HG03066 (cell line): Measurements from ENCODE around the gene AGBL3.

ENCODE experiments used
- ATAC-seq: cut with Tn5 transposase; IDR thresholded peaks from one replicate; pipeline ENCODE4 v1.9.1; 2021; ENCODE audit warnings: low read depth; ENCODE audit not compliant: unreplicated experiment

Gene AGBL3

GRCh38 chr7:135129579-135129978 is 143.3 kb downstream of the AGBL3 start:
- ATAC-seq = no peak

GRCh38 chr7:135143885-135144668 is 157.8 kb downstream of the AGBL3 start:
- no peak for ATAC-seq

GRCh38 chr7:135147341-135147898 is 161.1 kb downstream of the AGBL3 start:
- ATAC-seq = peak; percentile 14

DNA sequence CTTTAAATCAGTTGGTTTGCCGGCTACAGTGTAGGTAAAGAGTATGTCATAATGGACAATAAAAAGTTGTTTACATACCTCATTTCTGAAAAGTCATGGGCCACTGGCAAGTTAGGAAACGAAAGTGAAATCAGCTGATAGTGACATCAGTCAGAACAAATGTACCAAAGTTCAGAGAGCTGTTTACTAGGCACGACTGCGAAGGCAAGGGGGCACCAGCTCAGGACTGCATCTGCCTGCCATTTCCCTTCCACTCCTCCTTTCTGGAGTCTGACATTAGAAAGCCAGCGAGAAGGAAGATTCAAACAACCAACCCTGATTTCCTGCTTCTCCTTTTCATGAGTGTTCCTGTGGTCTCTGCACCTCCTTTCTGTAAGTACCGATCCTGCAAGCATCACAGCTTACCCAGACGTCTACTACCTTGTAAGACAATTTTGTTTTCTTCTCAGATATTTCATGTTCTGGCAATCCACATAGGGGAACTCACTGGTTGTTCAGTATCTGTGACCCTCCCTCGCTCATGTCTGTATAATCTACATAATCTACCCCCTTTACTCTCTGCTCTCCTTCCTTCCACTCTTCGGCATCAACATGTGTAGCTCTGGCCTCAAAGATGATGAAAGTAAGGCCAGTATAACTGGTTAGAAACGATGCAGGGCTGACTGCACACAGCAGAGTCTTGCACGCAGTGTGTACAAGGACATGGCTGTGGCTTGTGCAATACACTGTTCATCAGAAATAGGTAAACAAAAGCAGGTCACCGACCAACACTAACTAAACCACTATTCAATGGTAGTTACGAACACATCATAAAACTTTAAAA is 161.8 kb downstream of the AGBL3 start, which contains the start of gene TMEM140:
TMEM140 (plus strand) TSS at position 174 of the 823 bp plus-strand sequence. CDS start 16,370 bp downstream, outside the sequence.
- peak; percentile 71 for ATAC-seq

DNA sequence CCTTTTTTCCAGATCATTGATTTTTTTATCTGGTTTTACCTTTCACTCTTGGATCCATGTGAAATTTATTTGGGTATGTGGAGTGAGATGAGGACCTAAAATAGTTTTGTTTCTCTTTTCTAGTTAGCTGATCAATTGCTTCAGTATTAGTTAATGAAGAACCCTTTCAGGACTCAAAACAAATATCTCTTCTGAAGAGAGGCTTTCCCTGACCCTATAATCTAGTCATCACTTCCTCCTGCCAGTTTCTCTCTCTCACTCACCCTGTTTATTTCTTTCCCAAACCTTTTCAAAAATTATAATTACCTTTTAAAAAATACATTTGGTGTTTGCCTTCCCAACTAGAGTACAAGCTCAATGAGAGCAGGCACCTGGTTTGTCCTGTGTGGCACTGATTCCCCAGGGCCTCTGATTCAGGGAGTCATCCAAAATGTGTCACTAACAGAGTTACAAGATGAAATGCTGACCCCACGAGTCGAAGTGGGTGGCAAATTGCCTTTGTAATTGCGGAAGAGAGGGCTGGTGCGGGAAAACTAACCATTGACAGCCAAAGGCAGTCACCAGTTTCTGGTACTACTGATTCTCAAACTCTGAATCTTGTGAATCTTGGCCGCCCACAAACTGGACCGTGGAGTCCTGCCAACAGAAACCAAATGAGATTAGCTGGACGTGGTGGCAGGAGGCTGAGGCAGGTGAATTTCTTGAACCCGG is 163.9 kb downstream of the AGBL3 start:
- ATAC-seq = no peak

DNA sequence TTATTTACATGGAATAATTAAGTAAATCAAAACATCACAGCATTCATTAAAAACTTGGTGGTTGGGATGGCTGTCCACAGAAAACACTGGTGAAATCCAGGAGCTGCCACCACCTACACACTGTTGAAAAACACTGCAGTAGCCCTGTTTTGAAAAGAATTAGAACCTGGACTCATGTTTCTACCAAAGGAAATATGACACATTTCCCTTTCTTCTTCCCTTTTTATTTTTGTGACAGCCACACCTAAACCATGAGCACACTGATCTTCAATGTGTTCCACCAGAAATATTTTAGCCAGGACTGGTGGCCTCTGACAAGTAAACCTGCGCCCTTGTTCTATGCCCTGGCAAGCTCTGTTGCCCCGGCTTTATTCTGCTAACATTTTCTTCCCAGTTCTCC is 164.8 kb downstream of the AGBL3 start:
- ATAC-seq = no peak

- ATAC-seq = no peak
Observed at GRCh38 chr7:135151533-135151932, 165.2 kb downstream of the AGBL3 start.

DNA sequence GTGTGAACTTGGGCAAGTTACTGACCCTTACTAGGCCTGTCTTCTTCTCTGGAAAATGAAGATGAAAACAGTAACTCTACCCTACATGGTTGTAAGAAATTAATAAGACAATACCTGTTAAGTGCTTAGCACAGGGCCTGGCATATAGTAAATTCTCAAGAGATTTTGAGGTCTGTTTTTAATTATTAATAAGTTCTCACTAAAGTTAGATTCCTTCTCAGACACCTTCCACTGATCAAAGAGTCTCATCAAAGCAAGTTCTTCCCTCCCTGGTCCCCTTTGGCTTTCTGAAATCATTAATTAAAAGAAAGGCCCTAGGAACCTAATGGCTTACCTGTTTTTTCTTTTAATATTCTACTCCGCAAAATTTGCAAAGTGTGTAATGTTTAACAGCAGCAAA is 166.1 kb downstream of the AGBL3 start:
- ATAC-seq = no peak

DNA sequence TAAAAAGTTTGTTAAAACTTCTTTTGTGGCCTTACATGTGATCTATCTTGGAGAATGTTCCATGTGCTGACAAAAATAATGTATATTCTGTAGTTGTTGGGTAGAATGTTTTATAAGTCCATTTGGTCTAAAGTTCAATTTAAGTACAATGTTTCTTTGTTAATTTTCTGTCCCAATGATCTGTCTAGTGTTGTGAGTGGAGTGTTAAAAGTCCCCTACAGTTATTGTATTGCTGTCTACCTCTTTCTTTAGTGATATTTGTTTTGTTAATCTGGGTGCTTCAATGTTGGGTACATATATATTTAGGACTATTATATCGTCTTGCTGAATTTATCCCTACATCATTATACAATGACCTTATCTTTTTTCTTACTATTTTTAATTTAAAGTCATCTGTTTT is 168.4 kb downstream of the AGBL3 start:
- ATAC-seq = no peak

- ATAC-seq = no peak
Observed at GRCh38 chr7:135156290-135156689, 170.0 kb downstream of the AGBL3 start.

- no peak for ATAC-seq
Observed at GRCh38 chr7:135158141-135158655, 171.9 kb downstream of the AGBL3 start.

DNA sequence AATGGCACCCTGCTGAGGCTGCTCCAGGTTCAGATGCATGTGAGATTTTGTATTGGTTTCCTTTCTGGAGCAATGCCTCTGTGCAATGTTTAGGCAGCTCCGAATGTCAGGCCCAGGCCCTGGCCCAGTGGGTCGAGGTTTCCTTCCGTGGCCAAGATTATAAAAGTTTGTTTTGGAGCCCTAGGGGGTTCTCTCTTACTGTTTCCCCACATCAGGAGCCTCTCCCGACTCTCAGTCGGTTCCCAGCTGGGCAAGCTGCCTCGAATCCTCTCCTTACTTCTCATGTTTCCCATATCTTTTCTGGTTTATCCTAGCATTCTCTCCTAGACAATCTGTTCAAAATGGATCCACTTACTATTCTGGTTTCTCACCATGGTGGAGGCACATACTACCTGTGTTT is 172.6 kb downstream of the AGBL3 start:
- no peak for ATAC-seq

- ATAC-seq = no peak
Observed at GRCh38 chr7:135159359-135160085, 173.2 kb downstream of the AGBL3 start.

- ATAC-seq = peak; percentile 45
Observed at GRCh38 chr7:135160098-135160857, 174.0 kb downstream of the AGBL3 start.

DNA sequence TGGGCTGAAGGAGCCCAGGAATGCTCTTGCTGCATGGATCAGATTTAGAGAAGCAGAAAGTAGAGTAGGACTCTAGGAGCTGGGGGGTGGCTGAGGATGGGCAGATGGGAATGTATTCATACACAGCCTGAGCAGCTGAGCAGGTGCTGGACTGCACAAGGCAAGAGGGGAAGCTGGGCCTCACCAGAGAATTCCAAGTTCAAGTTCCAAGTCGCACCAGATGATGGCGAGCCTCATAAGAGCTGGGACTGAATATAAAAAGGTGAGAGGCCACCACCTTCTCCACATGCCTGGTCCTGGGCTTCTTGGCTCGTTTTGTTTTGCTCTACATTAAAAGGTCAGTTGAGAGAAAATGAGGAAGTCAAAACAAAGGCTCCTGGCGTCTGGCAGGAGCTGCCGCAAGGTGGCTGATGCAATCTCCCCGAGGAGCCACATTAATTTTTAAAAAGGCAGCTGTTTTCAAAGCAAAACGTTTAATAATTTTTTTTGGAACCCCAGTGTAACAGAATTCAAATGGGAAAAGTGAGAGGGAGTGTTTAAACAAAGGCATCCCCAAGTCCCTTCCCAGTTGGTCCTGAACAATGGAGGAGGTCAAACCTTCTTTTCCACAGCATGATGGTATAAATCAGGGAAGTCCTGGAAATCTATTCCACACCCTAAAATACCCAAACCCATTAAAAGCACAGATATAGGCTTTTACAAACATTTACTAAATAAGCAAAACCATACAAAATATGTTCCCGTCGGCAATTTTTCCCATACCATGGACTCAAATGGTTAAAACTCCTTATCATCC is 174.7 kb downstream of the AGBL3 start:
- peak; percentile 26 for ATAC-seq

GRCh38 chr7:135161669-135162068 is 175.4 kb downstream of the AGBL3 start:
- no peak for ATAC-seq

- ATAC-seq = no peak
Observed at GRCh38 chr7:135162382-135163001, 176.2 kb downstream of the AGBL3 start.
